Epidermal melanocyte (primary cell): ENCODE data around the gene UTP18.
"Not testable (repeated sequence)": the region's sequence is repeated elsewhere in the genome, so short reads cannot be mapped to it uniquely, and the experiment has no call there.

ENCODE experiments used
- DNase-seq: peaks from one replicate; pipeline ENCODE4 v3.0.0; 2011; ENCODE audit warnings: low spot score; ENCODE audit not compliant: insufficient read length

The UTP18 gene

GRCh38 chr17:51330861-51331503 is 70.6 kb downstream of the UTP18 start:
- not testable (repeated sequence) for DNase-seq

DNA sequence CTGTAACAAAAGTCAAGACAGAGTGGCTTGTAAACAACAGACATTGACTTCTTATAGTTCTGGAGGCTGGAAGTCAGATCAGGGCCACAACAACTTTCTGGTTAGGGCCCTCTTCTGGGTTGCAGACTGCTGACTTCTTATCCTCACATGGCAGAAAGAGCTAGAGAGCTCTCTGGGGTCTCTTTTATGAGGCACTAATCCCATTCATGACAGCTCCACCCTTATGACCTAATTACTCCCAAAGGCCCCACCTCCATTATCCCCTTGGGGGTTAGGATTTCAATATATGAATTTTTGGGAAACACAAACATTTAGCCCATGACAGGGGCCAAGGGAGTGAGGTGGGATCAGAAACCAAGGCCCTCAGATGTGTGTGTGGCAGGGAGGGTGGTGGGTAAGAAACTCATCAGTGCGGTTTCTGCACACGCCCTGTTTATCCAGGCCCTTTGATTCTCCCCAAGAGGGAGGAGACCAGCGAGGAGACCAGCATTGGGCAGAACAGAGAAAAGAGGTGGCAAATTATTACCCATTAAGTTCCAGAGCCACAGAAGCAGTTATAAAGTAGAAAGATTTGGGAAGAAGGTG is 74.8 kb downstream of the UTP18 start:
- DNase-seq, result no peak

DNA sequence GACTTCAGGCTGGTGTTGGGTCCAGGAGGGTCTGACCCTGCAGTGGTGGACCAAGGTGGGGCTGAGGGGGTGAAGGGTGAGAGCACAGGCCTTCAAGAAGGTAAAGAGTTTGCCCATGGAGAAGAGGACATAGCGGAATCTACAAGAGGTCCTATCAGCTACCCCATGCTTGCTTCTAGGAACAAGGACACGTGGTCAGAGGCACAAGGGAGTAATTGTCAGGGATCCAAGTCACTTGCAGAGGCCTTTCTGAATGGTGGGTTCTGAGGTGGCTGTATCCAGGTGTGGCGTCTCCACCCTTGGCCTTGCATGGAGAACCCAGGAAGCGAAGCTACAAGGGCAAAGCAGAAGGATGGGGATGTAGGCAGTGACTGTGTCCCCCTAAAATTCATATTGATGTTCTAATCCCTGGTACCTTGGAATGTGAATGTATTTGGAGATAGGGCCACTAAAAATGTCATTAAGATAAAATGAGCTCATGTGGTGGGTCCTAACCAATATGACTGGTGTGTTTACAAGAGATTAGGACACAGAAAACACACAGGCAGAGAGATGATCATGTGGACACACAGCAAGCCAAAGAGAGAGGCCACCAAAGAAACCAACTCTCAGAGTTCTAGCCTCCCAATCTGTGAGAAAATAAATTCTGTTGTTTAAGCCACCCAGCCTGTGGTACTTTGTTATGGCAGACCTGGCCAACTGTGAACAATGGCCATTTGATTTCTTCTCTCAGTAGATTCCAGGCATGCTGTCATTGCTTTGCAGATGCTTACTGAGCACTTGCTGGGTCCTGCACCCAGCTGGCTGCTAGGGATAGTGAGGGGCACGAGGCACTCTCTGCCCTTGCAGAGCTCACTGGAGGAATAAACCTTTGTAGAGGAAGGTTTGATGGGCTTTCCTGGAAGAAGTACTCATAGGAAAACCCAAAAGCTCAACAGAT is 75.8 kb downstream of the UTP18 start:
- no peak for DNase-seq

GRCh38 chr17:51341457-51341856 is 81.1 kb downstream of the UTP18 start:
- no peak for DNase-seq

DNA sequence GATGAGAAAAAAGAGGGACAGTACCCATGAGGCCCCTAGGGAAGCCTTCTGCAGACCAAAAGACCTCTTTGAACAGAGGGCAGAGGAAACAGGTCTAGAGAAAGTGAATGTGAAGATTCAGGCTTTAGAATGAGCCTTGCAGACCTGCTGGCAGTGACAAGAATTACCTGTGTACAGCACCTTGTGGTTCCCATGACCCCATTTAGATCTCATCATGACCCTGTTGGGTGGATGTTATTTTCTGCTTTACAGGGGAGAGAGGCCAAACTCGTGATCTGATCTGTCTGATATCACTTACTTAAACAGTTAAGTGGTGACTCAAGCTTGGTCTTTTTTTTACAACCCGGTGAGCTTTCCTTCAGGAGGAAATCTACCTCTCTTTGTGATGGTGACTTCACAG is 81.9 kb downstream of the UTP18 start:
- DNase-seq, result no peak

DNA sequence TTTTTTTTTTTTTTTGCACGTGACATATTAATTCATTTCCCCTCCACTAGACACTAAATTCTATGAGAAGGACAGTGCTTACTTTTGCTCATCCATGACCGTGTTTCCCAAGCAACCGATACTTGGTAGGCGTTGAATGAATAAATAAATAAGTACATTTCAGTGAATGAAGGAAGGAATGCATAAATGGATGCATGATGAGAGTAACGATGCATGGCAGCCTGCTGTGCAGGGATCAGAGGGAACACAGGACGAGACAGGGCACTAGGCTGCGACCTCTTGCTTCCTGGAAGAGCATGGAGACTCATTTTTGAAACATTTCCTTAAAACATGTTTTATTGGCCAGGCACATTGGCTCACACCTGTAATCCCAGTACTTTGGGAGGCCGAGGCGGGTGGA is 84.2 kb downstream of the UTP18 start:
- no peak for DNase-seq

DNA sequence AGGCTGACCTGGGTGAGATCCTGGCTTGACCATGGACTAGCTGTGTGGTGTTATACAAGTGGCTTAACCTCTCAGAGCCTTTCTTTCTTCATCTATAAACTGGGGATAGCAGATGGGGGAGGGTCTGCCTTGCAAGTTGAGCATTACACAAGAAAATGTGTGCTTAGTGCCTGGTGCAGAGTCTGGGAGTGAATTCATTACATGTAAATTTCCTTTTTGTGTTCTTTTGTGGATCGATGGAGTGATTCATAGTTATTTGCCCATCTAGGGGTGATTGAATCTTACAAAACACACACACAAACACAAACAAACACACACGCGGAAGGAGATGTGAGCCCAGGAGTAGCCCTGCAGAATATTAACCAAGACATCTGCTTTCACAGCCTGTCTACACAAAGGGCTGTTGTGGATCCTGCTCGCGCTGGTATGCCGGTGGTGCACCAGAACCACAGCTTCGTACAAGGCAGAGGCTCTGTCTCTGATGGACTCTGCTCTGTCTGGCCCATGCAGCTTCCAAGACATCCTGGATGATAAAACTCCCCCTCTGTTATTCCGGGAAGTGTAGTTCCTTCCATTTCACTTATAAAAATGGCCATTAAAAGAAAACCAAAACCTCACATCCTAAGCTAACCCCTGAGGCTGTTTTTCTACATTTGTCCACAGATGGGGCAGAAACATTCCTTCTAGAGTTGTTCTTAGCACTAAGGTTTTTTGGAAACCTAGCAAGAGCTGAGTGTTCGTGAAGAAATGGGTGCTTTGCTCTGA is 86.1 kb downstream of the UTP18 start:
- no peak for DNase-seq
